ENCODE measurements around the gene ACOT7.
"Not testable (repeated sequence)": the region's sequence is repeated elsewhere in the genome, so short reads cannot be mapped to it uniquely, and the experiment has no call there.

Gene ACOT7

GRCh38 chr1:6219641-6220040 lies 173.9 kb downstream of the ACOT7 start:
- DNase-seq = not testable (repeated sequence)

DNA sequence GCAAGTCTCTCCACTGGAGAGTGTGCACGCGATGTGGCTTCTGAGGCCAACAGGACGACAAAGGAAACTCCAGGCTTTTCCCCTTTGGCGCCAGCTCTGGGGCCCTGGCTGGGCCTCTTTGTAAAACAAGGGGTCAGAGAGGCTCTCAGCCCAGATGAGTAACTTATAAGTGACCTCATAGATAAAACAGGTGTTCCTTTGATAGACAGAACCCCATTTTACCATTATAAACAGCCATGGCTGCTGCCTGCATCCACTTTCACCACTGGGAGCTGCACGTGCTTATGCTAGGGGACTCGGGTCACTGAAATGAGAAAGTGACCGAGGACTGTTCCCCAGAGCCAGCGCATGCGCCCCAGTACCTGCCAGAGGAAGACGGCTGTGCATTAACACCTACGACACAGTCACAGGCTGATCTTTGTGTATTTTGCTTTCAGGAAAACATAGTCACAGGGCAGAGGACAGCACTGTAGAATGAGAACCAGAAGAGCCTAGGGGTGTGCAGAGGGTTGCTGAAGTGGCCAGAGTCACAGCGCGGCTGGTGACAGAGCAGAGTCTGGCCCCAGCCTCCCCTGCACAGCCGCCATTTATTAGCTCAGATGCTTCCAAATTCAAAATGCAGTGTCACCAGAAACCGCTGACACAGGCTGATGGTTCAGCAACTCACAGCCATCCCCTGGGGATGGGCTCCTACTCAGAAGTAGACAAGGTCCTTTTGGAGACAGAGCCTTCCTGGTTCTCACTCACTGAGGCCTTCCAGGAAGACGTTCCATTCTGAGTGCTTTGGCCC lies 175.0 kb downstream of the ACOT7 start:
- no peak for DNase-seq

Measured in midbrain (tissue), 1 donor.